DOHH2 (cell line): ENCODE data around the gene AFF1.

Experiments used
- H3F3A ChIP-seq: fragments of 200-600 bp; sonication (generic), shearing (Covaris generic); 2 replicates; pipeline ENCODE4 v1.6.0; 2016; ENCODE audit warnings: antibody characterized with exemption, mild to moderate bottlenecking; ENCODE audit not compliant: control insufficient read depth, insufficient read depth
- H3K27ac ChIP-seq: fragments of 200-600 bp; sonication (generic); 2 replicates; pipeline ENCODE4 v1.5.1; 2014; ENCODE audit warnings: low read depth, mild to moderate bottlenecking, low read length, moderate library complexity
- H3K27me3 ChIP-seq: fragments of 200-600 bp; sonication (generic); 2 replicates; pipeline ENCODE4 v1.6.1; 2014; ENCODE audit warnings: mild to moderate bottlenecking, low read length, mixed read lengths; ENCODE audit not compliant: control insufficient read depth
- H3K36me3 ChIP-seq: fragments of 200-600 bp; sonication (generic); 2 replicates; pipeline ENCODE4 v1.6.1; 2014; ENCODE audit warnings: mild to moderate bottlenecking, low read length, moderate library complexity, mixed read lengths; ENCODE audit not compliant: control insufficient read depth
- H3K4me1 ChIP-seq: fragments of 200-600 bp; sonication (generic); 2 replicates; pipeline ENCODE4 v1.6.1; 2014; ENCODE audit warnings: mild to moderate bottlenecking, low read length, mixed read lengths; ENCODE audit not compliant: control insufficient read depth
- H3K4me2 ChIP-seq: fragments of 200-600 bp; sonication (generic); 2 replicates; pipeline ENCODE4 v1.6.0; 2014; ENCODE audit warnings: mild to moderate bottlenecking, low read length, moderate library complexity
- H3K4me3 ChIP-seq: fragments of 200-600 bp; sonication (generic); 2 replicates; pipeline ENCODE4 v1.5.1; 2014; ENCODE audit warnings: mild to moderate bottlenecking, low read length, mixed read lengths
- H3K79me2 ChIP-seq: fragments of 200-600 bp; sonication (generic); 2 replicates; pipeline ENCODE4 v1.6.1; 2014; ENCODE audit warnings: mild to moderate bottlenecking, low read length, mixed read lengths; ENCODE audit not compliant: control insufficient read depth
- H3K9me2 ChIP-seq: fragments of 200-600 bp; sonication (generic); replicated peaks from 2 replicates; pipeline ENCODE4 v1.6.1; 2014; ENCODE audit warnings: mild to moderate bottlenecking, low read length, mixed read lengths; ENCODE audit not compliant: control insufficient read depth
- H3K9me3 ChIP-seq: fragments of 200-600 bp; sonication (generic); 2 replicates; pipeline ENCODE4 v1.6.1; 2014; ENCODE audit warnings: antibody characterized with exemption, low read length, mixed read lengths; ENCODE audit not compliant: control insufficient read depth, insufficient read depth
- H4K20me1 ChIP-seq: fragments of 200-600 bp; sonication (generic); 2 replicates; pipeline ENCODE4 v1.6.0; 2014; ENCODE audit warnings: low read depth, mild to moderate bottlenecking, antibody characterized with exemption, low read length, moderate library complexity; ENCODE audit not compliant: control insufficient read depth, insufficient read depth
- EZH2phosphoT487 ChIP-seq: fragments of 200-600 bp; sonication (generic); IDR thresholded peaks from 2 replicates; pipeline ENCODE4 v1.6.1; 2017; ENCODE audit warnings: borderline replicate concordance, mild to moderate bottlenecking, antibody characterized with exemption, low read length, moderate library complexity, mixed read lengths
- TF ChIP-seq, protein P1 (sequence below): fragments of 200-600 bp; sonication (generic); IDR thresholded peaks from one replicate; pipeline ENCODE4 v1.5.1; 2014; ENCODE audit warnings: antibody characterized with exemption, mild to moderate bottlenecking, low read depth, low read length; ENCODE audit not compliant: poor library complexity, severe bottlenecking

Gene AFF1

DNA sequence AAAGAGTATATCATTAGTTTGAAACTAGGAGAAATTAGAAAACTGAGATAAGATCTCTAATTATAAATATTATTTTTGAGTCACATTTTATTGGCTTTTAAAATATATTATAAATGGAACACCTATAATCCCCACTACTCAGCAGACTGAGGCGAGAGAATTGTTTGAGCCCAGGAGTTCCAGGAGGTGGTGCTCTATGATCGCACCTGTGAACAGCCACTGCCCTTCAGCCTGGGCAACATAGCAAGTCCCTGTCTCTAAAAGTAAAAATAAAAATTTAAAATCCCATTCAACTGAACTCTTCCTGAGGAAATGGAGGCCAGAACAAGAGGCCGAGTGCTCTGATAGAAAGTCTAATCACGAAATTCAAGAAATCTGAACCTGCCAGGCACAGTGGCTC, 36.2 kb upstream of the AFF1 start:
- TF ChIP-seq, protein P1, sequence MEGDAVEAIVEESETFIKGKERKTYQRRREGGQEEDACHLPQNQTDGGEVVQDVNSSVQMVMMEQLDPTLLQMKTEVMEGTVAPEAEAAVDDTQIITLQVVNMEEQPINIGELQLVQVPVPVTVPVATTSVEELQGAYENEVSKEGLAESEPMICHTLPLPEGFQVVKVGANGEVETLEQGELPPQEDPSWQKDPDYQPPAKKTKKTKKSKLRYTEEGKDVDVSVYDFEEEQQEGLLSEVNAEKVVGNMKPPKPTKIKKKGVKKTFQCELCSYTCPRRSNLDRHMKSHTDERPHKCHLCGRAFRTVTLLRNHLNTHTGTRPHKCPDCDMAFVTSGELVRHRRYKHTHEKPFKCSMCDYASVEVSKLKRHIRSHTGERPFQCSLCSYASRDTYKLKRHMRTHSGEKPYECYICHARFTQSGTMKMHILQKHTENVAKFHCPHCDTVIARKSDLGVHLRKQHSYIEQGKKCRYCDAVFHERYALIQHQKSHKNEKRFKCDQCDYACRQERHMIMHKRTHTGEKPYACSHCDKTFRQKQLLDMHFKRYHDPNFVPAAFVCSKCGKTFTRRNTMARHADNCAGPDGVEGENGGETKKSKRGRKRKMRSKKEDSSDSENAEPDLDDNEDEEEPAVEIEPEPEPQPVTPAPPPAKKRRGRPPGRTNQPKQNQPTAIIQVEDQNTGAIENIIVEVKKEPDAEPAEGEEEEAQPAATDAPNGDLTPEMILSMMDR = peak; percentile 27
- no peak for TF ChIP-seq EZH2phosphoT487
- no peaks in the 10 kb centered on the region for H3F3A ChIP-seq
- H3K4me1 ChIP-seq = no peaks in the 10 kb centered on the region
- H3K27ac ChIP-seq = no peak overlapping the region
- no peaks in the 10 kb centered on the region for H3K36me3 ChIP-seq
- no peaks in the 10 kb centered on the region for H4K20me1 ChIP-seq
- no peaks in the 10 kb centered on the region for H3K9me3 ChIP-seq
- H3K27me3 ChIP-seq = peaks cover 7% of the 10 kb centered on the region; the same call in 1 of the 2 replicates
- H3K9me2 ChIP-seq = no peaks in the 10 kb centered on the region
- H3K4me3 ChIP-seq = no peak overlapping the region
- H3K79me2 ChIP-seq = no peaks in the 10 kb centered on the region
- no peak overlapping the region for H3K4me2 ChIP-seq

DNA sequence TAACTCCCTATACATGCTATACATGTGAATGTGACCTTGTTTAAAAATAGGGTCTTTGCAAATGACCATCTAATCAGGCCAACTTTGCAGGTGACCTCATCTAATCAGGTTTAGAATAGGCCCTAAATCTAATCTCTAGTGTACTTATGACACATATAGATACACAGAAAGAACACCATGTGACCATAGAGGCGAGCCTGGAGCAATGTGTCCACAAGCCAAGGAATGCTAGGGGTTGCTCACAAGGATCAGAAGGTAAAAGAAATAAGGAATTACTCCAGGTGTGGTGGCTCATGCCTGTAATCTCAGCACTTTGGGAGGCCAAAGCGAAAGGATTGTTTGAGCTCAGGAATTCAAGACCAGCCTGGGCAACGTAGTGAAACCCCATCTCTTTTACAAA, 32.9 kb upstream of the AFF1 start:
- TF ChIP-seq, protein P1 = no peak
- TF ChIP-seq EZH2phosphoT487 = no peak
- Histone ChIP-seq H3K9me2 (no peaks in the 10 kb centered on the region), H3K79me2 (no peaks in the 10 kb centered on the region), H3K27ac (no peak overlapping the region), H4K20me1 (no peaks in the 10 kb centered on the region), H3F3A (no peaks in the 10 kb centered on the region), H3K9me3 (no peaks in the 10 kb centered on the region), H3K36me3 (no peaks in the 10 kb centered on the region), H3K4me1 (no peaks in the 10 kb centered on the region), H3K4me2 (no peak overlapping the region), H3K4me3 (no peak overlapping the region), H3K27me3 (0 out of 2 replicates have a peak, but pooled peaks cover 3% of the 10 kb centered on the region)

DNA sequence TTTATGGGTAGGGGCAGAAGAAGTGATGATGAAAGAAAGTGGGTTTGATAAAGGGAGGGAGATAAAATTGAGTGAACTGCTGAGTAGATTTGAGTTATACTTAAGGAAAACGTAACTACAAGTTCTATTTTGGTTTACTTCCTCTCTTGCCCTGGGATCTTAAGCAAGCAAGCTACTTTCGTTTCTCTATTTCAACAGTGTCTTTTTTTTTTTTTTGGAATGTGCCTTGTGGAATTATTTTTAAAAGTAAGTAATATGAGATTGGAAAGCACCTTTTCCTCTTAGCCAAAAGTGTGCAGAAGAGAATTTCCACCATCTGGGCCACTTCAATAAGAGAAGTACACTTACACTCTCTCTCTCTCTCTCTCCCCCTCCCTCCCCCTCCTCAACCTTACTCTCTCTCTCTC, 26.6 kb upstream of the AFF1 start:
- H3K4me1 ChIP-seq = peaks cover 33% of the 10 kb centered on the region
- H3K79me2 ChIP-seq = no peaks in the 10 kb centered on the region
- H3F3A ChIP-seq = peaks cover 3% of the 10 kb centered on the region; the same call in 1 of the 2 replicates
- no peak for TF ChIP-seq EZH2phosphoT487
- TF ChIP-seq, protein P1 = no peak
- peak overlapping the region; percentile 77 for H3K4me2 ChIP-seq
- no peaks in the 10 kb centered on the region for H3K36me3 ChIP-seq
- no peaks in the 10 kb centered on the region for H3K27me3 ChIP-seq
- H3K4me3 ChIP-seq = peak overlapping the region; percentile 48
- no peaks in the 10 kb centered on the region for H3K9me2 ChIP-seq
- H4K20me1 ChIP-seq = no peaks in the 10 kb centered on the region
- no peaks in the 10 kb centered on the region for H3K9me3 ChIP-seq
- peak overlapping the region; percentile 33; the same call in 1 of the 2 replicates for H3K27ac ChIP-seq
